Suprapubic skin (tissue), 4 donors: Measurements from ENCODE around the gene ZNF277.

Experiments used
- CTCF ChIP-seq, 2 donors: fragments of 200-600 bp in 1 of 2; fragments of 450-650 bp in 1 of 2; sonication (generic) in 1 of 2; IDR thresholded peaks; one replicate each; pipeline ENCODE4 v1.5.1; 2016 to 2019; ENCODE audit warnings: antibody characterized with exemption in 2 of 2, mild to moderate bottlenecking in 1 of 2, moderate library complexity in 1 of 2
- POLR2A ChIP-seq, 2 donors: fragments of 450-650 bp; IDR thresholded peaks; one replicate each; pipeline ENCODE4 v1.6.1; 2017; ENCODE audit warnings: antibody characterized with exemption in 2 of 2, mild to moderate bottlenecking in 2 of 2, moderate library complexity in 2 of 2
- POLR2AphosphoS5 ChIP-seq, 3 donors: sonication (generic); formaldehyde crosslinking; IDR thresholded peaks; one replicate each; pipeline ENCODE4 v1.6.1; 2017; ENCODE audit warnings: antibody characterized with exemption in 3 of 3

- TF ChIP-seq CTCF (IDR thresholded peaks at IDR 0.05) = no peak
- TF ChIP-seq POLR2AphosphoS5 (IDR thresholded peaks at IDR 0.05) = no peak
- no peak for TF ChIP-seq POLR2A (IDR thresholded peaks at IDR 0.05)
Measured at GRCh38 chr7:112215787-112216186, 9.3 kb downstream of the ZNF277 start.
